ENCODE data around the gene TEC.
"Not testable (repeated sequence)": the region's sequence is repeated elsewhere in the genome, so short reads cannot be mapped to it uniquely, and the experiment has no call there.

- TF ChIP-seq FOXM1 (IDR thresholded peaks at IDR 0.05; ENCODE audit: low read depth); EP300 (IDR thresholded peaks at IDR 0.05; ENCODE audit: borderline replicate concordance in 1 of 2, low read depth in 1 of 2, low read length in 1 of 2); EZH2phosphoT487 (IDR thresholded peaks at IDR 0.05; ENCODE audit: borderline replicate concordance, low read depth); CTCF (IDR thresholded peaks at IDR 0.05); YY1 (IDR thresholded peaks at IDR 0.05; ENCODE audit: low read depth): not testable (repeated sequence)
Observed at GRCh38 chr4:48187066-48187465, 82.6 kb downstream of the TEC start.

Data from SK-N-SH (cell line).